Activated T-helper 17 cell treated with anti-CD3 and anti-CD28 coated beads, Interleukin-2, amount 50 U/mL, for 72 hours (primary cell): ENCODE data around the gene SPDYE2. TPM values are rescaled to one million over a fixed set of nuclear protein-coding genes. Genes with fewer than 3 reads are reported as not detected.
"Not testable (repeated sequence)": the region's sequence is repeated elsewhere in the genome, so short reads cannot be mapped to it uniquely, and the experiment has no call there.

Experiments
- ATAC-seq: fragments of 150-1000 bp; cut with Tn5 transposase; replicated peaks from 2 replicates; pipeline ENCODE4 v1.10.0; 2021; ENCODE audit warnings: mild to moderate bottlenecking, moderate library complexity
- H3K27ac Mint-ChIP-seq: one replicate; pipeline ENCODE4 v1.8.0; 2022; ENCODE audit warnings: mixed read lengths
- H3K27me3 Mint-ChIP-seq: one replicate; pipeline ENCODE4 v1.8.0; 2022; ENCODE audit warnings: mixed read lengths
- H3K36me3 Mint-ChIP-seq: one replicate; pipeline ENCODE4 v1.8.0; 2022; ENCODE audit warnings: low read depth, mild to moderate bottlenecking, mixed read lengths
- H3K4me1 Mint-ChIP-seq: one replicate; pipeline ENCODE4 v1.8.0; 2022; ENCODE audit warnings: mixed read lengths
- H3K4me3 Mint-ChIP-seq: one replicate; pipeline ENCODE4 v1.8.0; 2022; ENCODE audit warnings: mild to moderate bottlenecking, mixed read lengths
- H3K9me3 Mint-ChIP-seq: one replicate; pipeline ENCODE4 v1.8.0; 2022; ENCODE audit warnings: mixed read lengths
- total RNA-seq, 2 donors: library from RNA; stranded (reverse); gene quantifications; one replicate each; pipeline ENCODE4 v1.2.3, GENCODE V29; 2022

SPDYE2 gene
- total RNA-seq, 2 donors from 2014 or later, result not detected

- H3K27ac Mint-ChIP-seq, H3K27me3 Mint-ChIP-seq: not testable (repeated sequence)
- ATAC-seq, result peak; percentile 14
These were observed 23.6 kb downstream of the SPDYE2 start for GRCh38 chr7:102574607-102575006.

GRCh38 chr7:102576363-102576762 lies 25.3 kb downstream of the SPDYE2 start:
- H3K27me3 Mint-ChIP-seq, H3K36me3 Mint-ChIP-seq, H3K4me1 Mint-ChIP-seq, H3K9me3 Mint-ChIP-seq: not testable (repeated sequence)
- Mint-ChIP-seq H3K27ac (peak overlapping the region; percentile 83), H3K4me3 (peak overlapping the region; percentile 43)
- ATAC-seq, result peak; percentile 52

More at GRCh38 chr7:102574607-102575006, 23.6 kb downstream of the SPDYE2 start:
- not testable (repeated sequence) for H3K36me3 Mint-ChIP-seq, H3K4me1 Mint-ChIP-seq, H3K9me3 Mint-ChIP-seq, H3K4me3 Mint-ChIP-seq

- not testable (repeated sequence) for ATAC-seq, H3K27me3 Mint-ChIP-seq, H3K4me3 Mint-ChIP-seq, H3K9me3 Mint-ChIP-seq, H3K36me3 Mint-ChIP-seq, H3K4me1 Mint-ChIP-seq
- H3K27ac Mint-ChIP-seq, result peak overlapping the region; percentile 83
These were observed 26.6 kb downstream of the SPDYE2 start for GRCh38 chr7:102577315-102578240.

GRCh38 chr7:102578486-102578885 lies 27.5 kb downstream of the SPDYE2 start:
- H3K27ac Mint-ChIP-seq, H3K36me3 Mint-ChIP-seq, H3K4me3 Mint-ChIP-seq, ATAC-seq, H3K27me3 Mint-ChIP-seq, H3K9me3 Mint-ChIP-seq, H3K4me1 Mint-ChIP-seq: not testable (repeated sequence)

GRCh38 chr7:102581722-102582121 lies 30.7 kb downstream of the SPDYE2 start:
- H3K27ac Mint-ChIP-seq, ATAC-seq, H3K9me3 Mint-ChIP-seq, H3K4me3 Mint-ChIP-seq, H3K36me3 Mint-ChIP-seq, H3K4me1 Mint-ChIP-seq, H3K27me3 Mint-ChIP-seq: not testable (repeated sequence)

- H3K36me3 Mint-ChIP-seq, H3K4me1 Mint-ChIP-seq, H3K9me3 Mint-ChIP-seq: not testable (repeated sequence)
These were observed 32.5 kb downstream of the SPDYE2 start for GRCh38 chr7:102583495-102583894.

GRCh38 chr7:102589857-102590256 lies 38.8 kb downstream of the SPDYE2 start:
- not testable (repeated sequence) for H3K4me3 Mint-ChIP-seq, H3K27me3 Mint-ChIP-seq, H3K4me1 Mint-ChIP-seq, H3K9me3 Mint-ChIP-seq, H3K27ac Mint-ChIP-seq, H3K36me3 Mint-ChIP-seq
- ATAC-seq, result peak; percentile 70

More at GRCh38 chr7:102583495-102583894, 32.5 kb downstream of the SPDYE2 start:
- H3K27ac Mint-ChIP-seq, H3K27me3 Mint-ChIP-seq, ATAC-seq, H3K4me3 Mint-ChIP-seq: not testable (repeated sequence)

- H3K4me1 Mint-ChIP-seq, H3K4me3 Mint-ChIP-seq, H3K9me3 Mint-ChIP-seq, H3K27ac Mint-ChIP-seq, H3K27me3 Mint-ChIP-seq, H3K36me3 Mint-ChIP-seq: not testable (repeated sequence)
- ATAC-seq, result peak; percentile 72
These were observed 41.5 kb downstream of the SPDYE2 start for GRCh38 chr7:102592477-102593019.

GRCh38 chr7:102593637-102594334 lies 42.8 kb downstream of the SPDYE2 start:
- not testable (repeated sequence) for H3K9me3 Mint-ChIP-seq, H3K4me3 Mint-ChIP-seq, H3K27me3 Mint-ChIP-seq, H3K27ac Mint-ChIP-seq, H3K4me1 Mint-ChIP-seq, H3K36me3 Mint-ChIP-seq
- ATAC-seq, result peak; percentile 70

GRCh38 chr7:102596036-102596435 lies 45.0 kb downstream of the SPDYE2 start:
- H3K27me3 Mint-ChIP-seq, ATAC-seq: not testable (repeated sequence)

GRCh38 chr7:102599699-102600098 lies 48.7 kb downstream of the SPDYE2 start:
- not testable (repeated sequence) for H3K4me3 Mint-ChIP-seq, H3K27me3 Mint-ChIP-seq, H3K36me3 Mint-ChIP-seq, ATAC-seq, H3K4me1 Mint-ChIP-seq, H3K27ac Mint-ChIP-seq, H3K9me3 Mint-ChIP-seq

More at GRCh38 chr7:102596036-102596435, 45.0 kb downstream of the SPDYE2 start:
- H3K36me3 Mint-ChIP-seq, H3K9me3 Mint-ChIP-seq, H3K27ac Mint-ChIP-seq, H3K4me3 Mint-ChIP-seq, H3K4me1 Mint-ChIP-seq: not testable (repeated sequence)

GRCh38 chr7:102602317-102602716 lies 51.3 kb downstream of the SPDYE2 start:
- H3K27ac Mint-ChIP-seq, H3K4me3 Mint-ChIP-seq, H3K36me3 Mint-ChIP-seq, ATAC-seq, H3K9me3 Mint-ChIP-seq, H3K27me3 Mint-ChIP-seq, H3K4me1 Mint-ChIP-seq: not testable (repeated sequence)

- not testable (repeated sequence) for H3K4me3 Mint-ChIP-seq, H3K27me3 Mint-ChIP-seq, H3K4me1 Mint-ChIP-seq, H3K36me3 Mint-ChIP-seq, H3K27ac Mint-ChIP-seq, H3K9me3 Mint-ChIP-seq
- peak; percentile 28 for ATAC-seq
These were observed 53.6 kb downstream of the SPDYE2 start for GRCh38 chr7:102604431-102605145.

- not testable (repeated sequence) for H3K36me3 Mint-ChIP-seq, H3K4me1 Mint-ChIP-seq, H3K27ac Mint-ChIP-seq, ATAC-seq, H3K27me3 Mint-ChIP-seq, H3K4me3 Mint-ChIP-seq, H3K9me3 Mint-ChIP-seq
These were observed 55.8 kb downstream of the SPDYE2 start for GRCh38 chr7:102606848-102607247.
